NCI-H187 (cell line): ENCODE data around the gene SNX4.
A peak's percentile ranks its signal among the peaks of the same experiment; 100 is the strongest.
"Not testable (repeated sequence)": the region's sequence is repeated elsewhere in the genome, so short reads cannot be mapped to it uniquely, and the experiment has no call there.

Experiments used
- DNase-seq, 2 experiments: peaks; one replicate each; lab custom pipeline; 2025; lab: John Stamatoyannopoulos, UW

The SNX4 gene

GRCh38 chr3:125462722-125463299, 57.2 kb downstream of the SNX4 start:
- DNase-seq = no peak

DNA sequence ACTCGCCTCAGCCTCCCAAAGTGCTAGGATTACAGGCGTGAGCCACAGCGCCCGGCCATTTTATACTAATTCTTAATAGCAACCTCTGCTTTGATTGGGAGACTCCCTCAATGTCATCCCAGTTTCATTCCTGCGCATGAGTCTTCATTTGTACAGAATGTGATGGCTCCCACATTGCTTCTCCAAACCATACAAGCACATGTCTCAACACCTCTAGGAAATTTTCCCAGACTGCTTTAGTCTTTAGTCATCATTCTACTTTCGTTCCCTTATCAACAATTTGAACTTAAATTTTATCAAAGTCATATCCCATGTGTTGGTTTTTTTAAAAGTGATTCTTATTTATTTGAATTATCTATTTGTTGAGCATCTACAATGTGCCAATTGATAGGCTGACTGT, 58.1 kb downstream of the SNX4 start:
- DNase-seq = no peak

- no peak for DNase-seq
These were observed 59.8 kb downstream of the SNX4 start for GRCh38 chr3:125460233-125460632.

DNA sequence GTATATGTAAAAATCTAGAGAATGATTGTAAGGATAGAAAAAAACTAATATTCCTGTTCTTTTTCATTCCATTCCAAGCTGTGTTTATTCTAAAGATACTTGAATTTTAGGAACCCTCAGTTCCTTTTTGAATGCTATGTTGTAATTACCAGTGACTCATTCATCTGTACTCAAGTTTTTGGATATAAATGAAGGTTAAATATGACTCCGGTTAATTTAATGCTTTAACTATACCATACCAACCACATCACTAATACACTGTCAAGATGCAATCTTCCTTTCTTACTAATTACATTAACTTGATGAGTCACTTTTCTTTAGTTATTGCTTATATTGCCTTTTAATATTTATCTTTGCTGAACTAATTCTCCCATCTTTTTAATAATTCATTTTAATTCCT, 76.1 kb downstream of the SNX4 start:
- DNase-seq = no peak

DNA sequence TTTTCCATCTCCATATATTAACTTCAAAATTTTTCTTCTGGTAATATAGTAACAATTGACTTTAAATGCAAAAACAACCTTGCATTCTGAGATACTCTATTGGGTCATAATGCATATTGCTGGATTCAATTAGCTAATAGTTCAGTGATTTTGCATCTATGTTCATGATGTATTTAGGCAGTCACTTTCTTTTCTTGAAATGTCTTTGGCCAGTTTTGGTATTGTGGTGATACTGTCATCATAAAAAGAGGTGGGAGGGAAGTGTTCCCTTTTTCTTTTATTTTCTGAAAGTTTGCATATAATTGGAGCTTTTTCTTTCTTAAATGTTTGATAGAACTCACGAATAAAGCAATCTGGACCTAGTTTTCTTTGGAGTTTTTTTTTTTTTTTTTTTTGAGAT, 77.5 kb downstream of the SNX4 start:
- no peak for DNase-seq

DNA sequence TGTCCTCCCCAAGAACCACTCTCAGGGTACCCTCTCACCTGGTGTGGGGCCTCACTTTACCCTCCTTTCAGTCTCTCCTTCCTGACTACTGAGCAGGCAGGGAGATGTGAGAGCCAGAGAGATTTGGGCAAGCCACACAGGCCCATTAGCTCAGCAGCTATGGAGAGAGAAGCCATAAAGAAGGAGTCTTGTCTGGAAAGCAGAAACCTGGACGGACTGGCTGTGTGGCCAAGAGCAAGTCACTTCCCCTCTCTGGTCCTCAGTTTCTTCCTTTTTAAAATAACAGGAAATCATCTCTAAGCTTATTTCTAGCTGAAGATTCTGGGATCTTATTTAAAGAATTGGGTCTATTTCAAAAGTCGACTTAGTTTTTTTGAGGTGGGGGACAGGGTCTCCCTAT, 79.0 kb downstream of the SNX4 start:
- no peak for DNase-seq

DNA sequence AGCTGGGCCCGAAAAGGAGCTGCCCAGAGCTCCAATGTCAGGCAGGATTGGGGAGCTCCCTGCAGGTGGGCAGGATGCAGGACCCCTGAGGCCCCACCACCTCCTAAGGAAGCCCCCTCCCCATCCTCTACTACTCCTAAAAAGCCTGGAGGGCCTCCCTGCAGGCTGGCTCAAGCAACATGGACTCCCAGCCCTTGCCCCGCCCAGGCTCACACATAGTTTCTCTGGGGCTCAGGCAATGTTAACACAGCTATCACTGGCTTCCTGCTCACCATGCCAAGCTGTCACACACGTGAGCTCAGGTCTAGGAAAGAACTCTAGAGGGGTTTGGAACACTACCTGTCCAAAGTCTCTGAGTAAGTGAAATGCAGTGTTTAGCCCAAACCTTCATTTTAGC, 79.4 kb downstream of the SNX4 start:
- no peak for DNase-seq

DNA sequence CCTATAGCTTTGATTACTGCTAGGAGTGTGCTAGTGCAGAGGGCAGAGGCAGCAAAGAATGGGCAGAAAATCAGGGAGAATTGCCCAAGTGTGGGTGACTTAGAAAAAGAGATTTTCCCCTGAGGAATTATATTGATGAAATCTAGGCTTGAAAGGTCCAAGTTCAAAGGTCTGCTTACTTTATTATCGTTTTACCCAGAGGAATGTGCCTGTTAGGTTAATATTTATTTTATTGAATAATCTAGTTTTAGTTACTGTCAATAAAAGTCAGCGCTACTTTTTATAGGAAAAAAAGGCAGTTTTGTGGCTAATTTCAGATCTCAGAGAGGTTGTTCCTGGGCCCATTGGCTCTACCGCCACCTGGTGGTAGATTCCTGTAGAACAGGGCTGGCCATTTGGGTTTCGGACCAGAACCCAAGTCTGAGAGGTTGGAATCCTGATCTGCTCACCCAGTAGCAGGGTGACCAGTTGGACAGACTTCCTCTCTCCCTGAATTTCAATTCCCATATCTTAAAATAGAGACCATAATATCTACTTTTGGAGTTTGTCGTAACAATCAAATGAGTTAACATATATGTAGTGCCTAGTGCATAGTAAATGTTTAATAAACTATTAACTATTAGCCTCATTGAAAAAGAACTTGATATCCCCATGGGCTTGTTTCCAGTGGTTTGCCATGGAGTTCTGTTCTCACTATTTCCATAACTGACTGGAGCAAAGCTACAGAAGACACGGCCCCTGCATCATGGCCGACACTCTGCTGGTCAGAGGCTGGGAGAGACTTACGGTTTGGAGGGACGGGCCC, 82.2 kb downstream of the SNX4 start:
- peak in 1 of 2 experiments; percentile 7 for DNase-seq

- DNase-seq = no peak
These were observed 83.1 kb downstream of the SNX4 start for GRCh38 chr3:125436921-125437320.

DNA sequence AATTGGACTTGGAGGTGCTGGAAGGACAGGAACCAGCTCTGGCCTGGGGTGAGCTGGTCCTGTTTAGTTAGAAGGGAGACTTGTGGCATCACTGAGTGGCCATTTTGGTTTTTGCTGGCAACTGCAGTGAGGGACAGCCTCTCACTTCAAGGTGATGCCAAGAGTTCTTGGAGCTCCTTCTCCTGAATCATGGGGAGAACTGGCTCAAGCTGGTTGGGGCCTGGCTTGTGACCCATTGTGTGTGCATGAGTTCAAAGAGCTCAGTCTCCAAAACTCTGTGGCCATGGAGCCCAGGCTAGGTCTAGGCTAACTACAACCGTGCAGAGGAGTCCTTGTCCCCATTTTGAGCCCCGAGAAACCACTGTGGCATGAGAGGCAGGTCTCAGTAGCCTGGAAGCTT, 84.8 kb downstream of the SNX4 start:
- no peak for DNase-seq

GRCh38 chr3:125434582-125435011, 85.4 kb downstream of the SNX4 start:
- no peak for DNase-seq

DNA sequence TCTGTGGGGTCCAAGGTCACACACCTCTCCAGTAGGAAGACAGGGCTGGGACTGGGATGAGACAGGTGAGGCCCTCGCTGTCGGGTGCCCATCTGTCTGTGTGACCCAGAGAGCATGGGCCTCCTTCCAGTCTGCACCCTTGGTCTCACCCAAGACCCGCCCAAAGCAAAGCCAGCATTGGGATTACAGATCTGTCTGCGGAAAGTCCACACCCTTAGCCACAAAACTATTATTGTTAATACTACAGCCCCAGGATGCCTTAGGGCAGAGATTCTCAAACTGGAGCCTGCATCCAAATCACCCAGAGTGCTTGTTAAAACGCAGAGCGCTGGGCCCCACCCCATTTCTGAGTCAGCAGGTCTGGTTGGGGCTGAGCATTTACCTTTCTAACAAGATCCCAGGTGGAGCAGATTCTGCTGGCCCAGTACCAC, 86.4 kb downstream of the SNX4 start:
- DNase-seq = no peak

GRCh38 chr3:125433091-125433534, 86.9 kb downstream of the SNX4 start:
- no peak for DNase-seq

GRCh38 chr3:125431912-125432790, 87.9 kb downstream of the SNX4 start:
- no peak for DNase-seq

- no peak for DNase-seq
These were observed 88.6 kb downstream of the SNX4 start for GRCh38 chr3:125431391-125431790.

DNA sequence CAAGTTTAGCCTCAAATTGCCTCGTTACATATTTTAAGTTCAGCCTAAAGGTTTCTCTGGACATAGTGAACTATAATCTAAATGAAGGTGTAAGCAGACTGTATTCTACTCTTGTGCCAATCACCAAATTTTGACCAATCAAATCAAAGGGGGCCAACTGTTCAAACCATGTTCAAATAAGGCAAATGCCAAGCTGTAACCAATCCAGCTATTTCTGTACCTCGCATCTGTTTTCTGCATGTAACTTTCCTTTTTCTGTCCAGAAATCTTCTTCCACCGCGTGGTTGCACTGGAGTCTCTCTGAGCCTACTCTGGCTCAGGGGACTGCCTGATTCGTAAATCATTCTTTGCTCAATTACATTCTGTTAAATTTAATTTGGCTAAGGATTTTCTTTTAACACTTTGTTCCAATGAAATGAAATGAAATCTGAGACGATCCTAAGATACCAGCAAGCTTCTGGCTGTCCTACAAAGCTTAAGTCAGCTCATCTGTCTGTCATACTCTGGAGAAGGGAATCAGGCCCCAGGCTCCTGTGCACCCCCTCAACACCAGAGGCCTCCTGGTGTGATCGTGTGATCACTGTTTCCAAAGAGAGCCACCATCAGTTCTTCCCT, 91.7 kb downstream of the SNX4 start:
- no peak for DNase-seq

DNA sequence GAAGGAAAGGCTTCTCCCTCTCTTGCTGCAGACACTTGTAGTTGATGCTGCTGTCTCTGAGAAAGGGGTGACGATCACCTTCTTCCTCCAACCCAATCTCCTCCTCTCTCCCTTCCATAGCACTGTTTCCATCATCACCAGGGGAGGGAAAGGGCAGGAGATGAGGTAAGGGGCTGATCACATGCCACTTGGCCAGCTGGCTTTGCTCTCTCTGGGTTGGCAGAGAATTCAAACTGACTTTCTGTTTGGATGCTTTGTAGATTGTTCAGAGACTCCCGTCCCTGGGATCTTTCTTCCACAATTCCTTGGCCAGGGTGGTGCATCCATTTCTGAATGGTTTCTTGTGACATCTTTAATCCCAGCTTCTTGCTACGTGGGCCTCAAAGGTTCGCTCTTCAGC, 101.7 kb downstream of the SNX4 start:
- DNase-seq = no peak

DNA sequence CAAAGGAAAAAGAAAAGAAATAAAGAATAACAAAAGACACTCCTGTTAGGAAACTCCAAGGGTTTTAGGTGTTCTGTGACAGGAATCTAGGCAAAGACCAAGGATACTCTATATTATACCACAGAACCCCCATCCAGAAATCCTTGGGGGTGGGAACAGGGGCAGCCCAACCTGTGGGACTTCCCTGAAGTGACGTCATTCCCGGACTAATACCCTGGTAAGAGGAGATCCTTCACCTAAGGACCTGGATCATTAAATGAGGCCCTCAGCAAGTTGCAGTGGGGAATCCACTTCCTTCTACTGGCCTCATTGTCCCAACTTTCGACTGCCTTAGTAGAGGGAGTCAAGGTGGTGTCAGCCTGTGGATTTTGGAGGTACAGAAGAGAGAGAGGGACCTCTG, 103.8 kb downstream of the SNX4 start:
- no peak for DNase-seq

DNA sequence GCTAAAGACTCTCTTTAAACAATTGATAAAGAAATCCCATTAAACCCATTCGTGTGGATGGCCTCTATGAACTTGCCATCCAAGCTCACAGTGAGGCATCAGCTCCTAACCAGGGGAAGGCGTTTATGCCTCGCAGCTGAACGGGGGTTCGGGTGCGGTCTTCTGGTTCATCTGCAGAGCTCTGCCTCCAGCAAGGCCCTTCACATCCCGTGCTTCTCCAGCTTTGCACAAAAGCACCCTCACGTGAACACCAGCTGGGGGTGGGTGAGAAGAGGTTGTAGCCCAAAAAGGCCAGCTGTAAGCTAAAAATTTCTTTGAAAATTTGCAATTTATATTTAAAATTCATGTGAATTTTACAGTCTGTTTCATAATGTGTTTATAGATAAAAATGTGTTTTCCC, 105.3 kb downstream of the SNX4 start:
- no peak for DNase-seq

DNA sequence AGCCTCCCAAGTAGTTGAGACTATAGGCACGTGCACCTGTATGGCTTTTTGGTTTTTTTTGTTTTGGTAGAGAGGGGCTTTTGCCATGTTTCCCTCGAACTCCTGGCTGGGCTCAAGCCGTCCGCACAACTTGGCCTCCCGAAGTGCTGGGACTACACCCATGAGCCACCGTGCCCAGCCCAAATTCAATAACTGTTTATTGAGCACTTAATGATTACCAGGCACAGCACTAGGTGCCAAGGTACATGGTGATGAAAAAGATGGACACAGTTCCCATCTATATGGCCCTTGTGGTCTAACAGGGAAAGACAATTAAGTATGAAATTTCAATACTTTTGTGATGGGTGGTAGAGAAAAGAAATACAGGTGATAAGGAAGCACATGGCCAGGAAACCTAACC, 109.1 kb downstream of the SNX4 start:
- DNase-seq = no peak

- DNase-seq = no peak
These were observed 113.9 kb downstream of the SNX4 start for GRCh38 chr3:125406070-125406469.

GRCh38 chr3:125405515-125405914, 114.5 kb downstream of the SNX4 start:
- not testable (repeated sequence) for DNase-seq
